Caco-2 (cell line): Measurements from ENCODE around the gene STRIP1. TPM values are rescaled to one million over a fixed set of nuclear protein-coding genes. Genes with fewer than 3 reads are reported as not detected.

ENCODE experiments used
- BruUV-seq: library from RNA; stranded (reverse); fragments of 400-500 nt; replicated peaks from 2 replicates; lab custom pipeline; 2021; lab: Mats Ljungman, UMichigan
- CTCF ChIA-PET: fragments of 300-600 bp; sonication (Branson Sonifier 250); formaldehyde crosslinking; loops from one replicate; lab custom pipeline; 2022; ENCODE audit warnings: antibody characterized with exemption; lab: Charles Lee
- POLR2A ChIA-PET: fragments of 300-600 bp; sonication (Branson Sonifier 250); formaldehyde crosslinking; loops from one replicate; lab custom pipeline; 2022; ENCODE audit warnings: antibody characterized with exemption; lab: Charles Lee
- DNase-seq, 2 experiments: peaks; one replicate each; pipeline versions ENCODE4 v3.0.0 to v3.0.0-alpha.2; 2020 to 2022
- H3K27me3 ChIP-seq: replicated peaks from 2 replicates; pipeline ENCODE4 v1.6.0; 2011; ENCODE audit warnings: low read length; ENCODE audit not compliant: control insufficient read depth, insufficient read depth
- H3K36me3 ChIP-seq: 2 replicates; pipeline ENCODE4 v1.5.1; 2011; ENCODE audit warnings: low read length; ENCODE audit not compliant: control insufficient read depth, insufficient read depth
- H3K4me1 ChIP-seq: fragments of 250-450 bp; sonication (Bioruptor Pico); 2 replicates; pipeline ENCODE4 v1.5.1; 2020; ENCODE audit warnings: mild to moderate bottlenecking
- H3K4me3 ChIP-seq: 2 replicates; pipeline ENCODE4 v1.5.1; 2011; ENCODE audit warnings: low read depth, mild to moderate bottlenecking, control low read depth, low read length
- H3K9me3 ChIP-seq: fragments of 250-450 bp; sonication (Bioruptor Pico); 2 replicates; pipeline ENCODE4 v1.5.1; 2020; ENCODE audit warnings: mild to moderate bottlenecking, moderate library complexity
- H3K27ac Mint-ChIP-seq: one replicate; pipeline ENCODE4 v1.8.0; 2022; ENCODE audit warnings: mixed read lengths; ENCODE audit not compliant: unreplicated experiment
- H3K27me3 Mint-ChIP-seq: one replicate; pipeline ENCODE4 v1.8.0; 2022; ENCODE audit warnings: mixed read lengths; ENCODE audit not compliant: insufficient read depth, unreplicated experiment
- H3K36me3 Mint-ChIP-seq: one replicate; pipeline ENCODE4 v1.8.0; 2022; ENCODE audit warnings: mild to moderate bottlenecking, mixed read lengths; ENCODE audit not compliant: insufficient read depth, unreplicated experiment
- H3K4me1 Mint-ChIP-seq: one replicate; pipeline ENCODE4 v1.8.0; 2022; ENCODE audit warnings: low read depth, mixed read lengths; ENCODE audit not compliant: unreplicated experiment
- H3K4me3 Mint-ChIP-seq: one replicate; pipeline ENCODE4 v1.8.0; 2022; ENCODE audit warnings: mild to moderate bottlenecking, moderate library complexity, mixed read lengths; ENCODE audit not compliant: unreplicated experiment
- H3K9me3 Mint-ChIP-seq: one replicate; pipeline ENCODE4 v1.8.0; 2022; ENCODE audit warnings: mixed read lengths; ENCODE audit not compliant: unreplicated experiment
- CTCF ChIP-seq, 2 experiments: fragments of 200-600 bp in 1 of 2; IDR thresholded peaks; 1 replicate in 1 of 2; 2 replicates in 1 of 2; pipeline versions ENCODE4 v1.5.1 to v1.8.0; 2011 to 2022; ENCODE audit warnings: antibody characterized with exemption in 1 of 2, control low read depth in 1 of 2, inconsistent platforms in 1 of 2, low read depth in 1 of 2, low read length in 1 of 2, mild to moderate bottlenecking in 1 of 2, moderate library complexity in 1 of 2; ENCODE audit not compliant: insufficient read depth in 1 of 2, severe bottlenecking in 1 of 2, unreplicated experiment in 1 of 2
- intact Hi-C: fragments of 100-400 bp; cut with micrococcal nuclease; formaldehyde crosslinking; loops from one replicate; pipeline ENCODE4 v1.10.0; 2022; ENCODE audit not compliant: unreplicated experiment
- total RNA-seq: library from RNA; stranded (reverse); gene quantifications from 2 replicates; pipeline ENCODE4 v1.2.3, GENCODE V29; 2022

Gene STRIP1
- total RNA-seq, 1 experiment from 2014 or later, result 36.1 TPM

GRCh38 chr1:110043016-110043415 lies 8.6 kb downstream of the STRIP1 start:
- CTCF ChIA-PET, result no interaction called here
- DNase-seq, result no peak
- Mint-ChIP-seq H3K4me1 (peaks cover under 1% of the 10 kb centered on the region), H3K4me3 (no peak overlapping the region), H3K27ac (no peak overlapping the region), H3K36me3 (peaks cover 70% of the 10 kb centered on the region), H3K9me3 (no peaks in the 10 kb centered on the region), H3K27me3 (no peaks in the 10 kb centered on the region)
- no peak overlapping the region for H3K4me3 ChIP-seq
- no TSS peak for BruUV-seq
- H3K36me3 ChIP-seq, result peaks cover 1% of the 10 kb centered on the region; the same call in 1 of the 2 replicates
- H3K27me3 ChIP-seq, result no peaks in the 10 kb centered on the region
- no peak for TF ChIP-seq CTCF (IDR thresholded peaks at IDR 0.05; ENCODE audit: insufficient read depth in 1 of 2, low read depth in 1 of 2, low read length in 1 of 2, severe bottlenecking in 1 of 2, unreplicated experiment in 1 of 2)
- no peaks in the 10 kb centered on the region for H3K9me3 ChIP-seq
- peaks cover under 1% of the 10 kb centered on the region for H3K4me1 ChIP-seq
- POLR2A ChIA-PET, result no interaction called here
- intact Hi-C loops, result no loop called here

GRCh38 chr1:110047463-110047862 lies 13.0 kb downstream of the STRIP1 start:
- peak overlapping the region; percentile 45 for H3K27ac Mint-ChIP-seq
- Histone ChIP-seq H3K4me3 (no peak overlapping the region), H3K4me1 (peaks cover 12% of the 10 kb centered on the region), H3K27me3 (no peaks in the 10 kb centered on the region), H3K9me3 (no peaks in the 10 kb centered on the region), H3K36me3 (no peaks in the 10 kb centered on the region)
- DNase-seq, result peak in 1 of 2 experiments; percentile 11
- no TSS peak for BruUV-seq
- ChIA-PET CTCF (interaction anchor here (0.6 to 1.3 kb wide), 2 partner anchors 12 to 18 kb away, joined by 4 to 8 read pairs; partner anchors contain the start of gene STRIP1), POLR2A (no interaction called here)
- peaks cover 11% of the 10 kb centered on the region for H3K4me1 Mint-ChIP-seq
- no peaks in the 10 kb centered on the region for H3K27me3 Mint-ChIP-seq
- H3K4me3 Mint-ChIP-seq, result no peak overlapping the region
- intact Hi-C loops, result no loop called here
- no peak for TF ChIP-seq CTCF (IDR thresholded peaks at IDR 0.05; ENCODE audit: insufficient read depth in 1 of 2, low read depth in 1 of 2, low read length in 1 of 2, severe bottlenecking in 1 of 2, unreplicated experiment in 1 of 2)
- peaks cover 50% of the 10 kb centered on the region for H3K36me3 Mint-ChIP-seq
- H3K9me3 Mint-ChIP-seq, result no peaks in the 10 kb centered on the region

- Histone ChIP-seq H3K36me3 (no peaks in the 10 kb centered on the region), H3K9me3 (no peaks in the 10 kb centered on the region), H3K27me3 (no peaks in the 10 kb centered on the region), H3K4me3 (no peak overlapping the region), H3K4me1 (peaks cover 12% of the 10 kb centered on the region)
- peak overlapping the region; percentile 46 for H3K4me3 Mint-ChIP-seq
- H3K27ac Mint-ChIP-seq, result peak overlapping the region; percentile 53
- ChIA-PET POLR2A (no interaction called here), CTCF (interaction anchor here (1.3 kb wide), 1 partner anchor 13 kb away, joined by 8 read pairs; the partner anchor contains the start of gene STRIP1)
- no peaks in the 10 kb centered on the region for H3K9me3 Mint-ChIP-seq
- intact Hi-C loops, result no loop called here
- TF ChIP-seq CTCF (IDR thresholded peaks at IDR 0.05; ENCODE audit: insufficient read depth in 1 of 2, low read depth in 1 of 2, low read length in 1 of 2, severe bottlenecking in 1 of 2, unreplicated experiment in 1 of 2), result no peak
- DNase-seq, result no peak
- no TSS peak for BruUV-seq
- peaks cover 11% of the 10 kb centered on the region for H3K4me1 Mint-ChIP-seq
- H3K36me3 Mint-ChIP-seq, result peaks cover 56% of the 10 kb centered on the region
- H3K27me3 Mint-ChIP-seq, result no peaks in the 10 kb centered on the region
These were observed 13.8 kb downstream of the STRIP1 start for GRCh38 chr1:110048240-110048639.
